HUDEP-2 (cell line): ENCODE measurements around the gene HSCB.
"Not testable (repeated sequence)": the region's sequence is repeated elsewhere in the genome, so short reads cannot be mapped to it uniquely, and the experiment has no call there.

ENCODE experiments used
- DNase-seq, 76 experiments: peaks; one replicate each; lab custom pipeline; 2025; ENCODE audit not compliant: unreplicated experiment in 76 of 76; lab: John Stamatoyannopoulos, UW

The HSCB gene

GRCh38 chr22:28783786-28784671 is 42.2 kb downstream of the HSCB start:
- DNase-seq = no peak

GRCh38 chr22:28788601-28789000 is 46.8 kb downstream of the HSCB start:
- no peak for DNase-seq

- no peak for DNase-seq
These were observed 49.3 kb downstream of the HSCB start for GRCh38 chr22:28791124-28791523.

- no peak for DNase-seq
These were observed 50.1 kb downstream of the HSCB start for GRCh38 chr22:28791841-28792490.

- no peak for DNase-seq
These were observed 50.9 kb downstream of the HSCB start for GRCh38 chr22:28792491-28793383.

- no peak for DNase-seq
These were observed 52.2 kb downstream of the HSCB start for GRCh38 chr22:28793976-28794584.

GRCh38 chr22:28795071-28795693 is 53.3 kb downstream of the HSCB start:
- no peak for DNase-seq

- no peak for DNase-seq
These were observed 54.4 kb downstream of the HSCB start for GRCh38 chr22:28795932-28796856.

- DNase-seq = peak in 16 of 76 experiments; percentile 4 to 55 (median 18)
These were observed 57.2 kb downstream of the HSCB start for GRCh38 chr22:28798810-28799605.

- peak in 28 of 76 experiments; percentile 6 to 57 (median 26) for DNase-seq
These were observed 57.9 kb downstream of the HSCB start for GRCh38 chr22:28799606-28800307.

- peak in 74 of 76 experiments; percentile 26 to 93 (median 82) for DNase-seq
These were observed 58.6 kb downstream of the HSCB start, which contains the start of gene XBP1 for GRCh38 chr22:28800308-28801041. TSS of gene XBP1 (minus strand) at chr22:28800569.

- DNase-seq = peak in 60 of 76 experiments; percentile 5 to 72 (median 40)
These were observed 60.2 kb downstream of the HSCB start for GRCh38 chr22:28801845-28802594.

GRCh38 chr22:28802595-28803123 is 60.8 kb downstream of the HSCB start:
- DNase-seq = peak in 8 of 76 experiments; percentile 4 to 42 (median 8)

- DNase-seq = not testable (repeated sequence)
These were observed 63.6 kb downstream of the HSCB start for GRCh38 chr22:28805426-28805825.
